GM13976 (cell line): ENCODE results near the gene SPAG17.

Experiments
- DNase-seq: peaks from one replicate; pipeline ENCODE4 v3.0.0; 2012; ENCODE audit warnings: low spot score
- in situ Hi-C: fragments of 300-500 bp; cut with MboI; formaldehyde crosslinking; loops from one replicate; pipeline ENCODE4 v1.12.0; 2022; ENCODE audit warnings: low sequenced_read_pairs, mixed read lengths, inconsistent platforms; ENCODE audit not compliant: unreplicated experiment
- TF ChIP-seq, protein P1 (sequence below): IDR thresholded peaks from 2 replicates; pipeline ENCODE4 v1.5.1; 2012; ENCODE audit warnings: borderline replicate concordance, mild to moderate bottlenecking; ENCODE audit not compliant: insufficient read depth; ENCODE audit errors: extremely low read depth, missing control alignments, control extremely low read depth

Gene SPAG17

DNA sequence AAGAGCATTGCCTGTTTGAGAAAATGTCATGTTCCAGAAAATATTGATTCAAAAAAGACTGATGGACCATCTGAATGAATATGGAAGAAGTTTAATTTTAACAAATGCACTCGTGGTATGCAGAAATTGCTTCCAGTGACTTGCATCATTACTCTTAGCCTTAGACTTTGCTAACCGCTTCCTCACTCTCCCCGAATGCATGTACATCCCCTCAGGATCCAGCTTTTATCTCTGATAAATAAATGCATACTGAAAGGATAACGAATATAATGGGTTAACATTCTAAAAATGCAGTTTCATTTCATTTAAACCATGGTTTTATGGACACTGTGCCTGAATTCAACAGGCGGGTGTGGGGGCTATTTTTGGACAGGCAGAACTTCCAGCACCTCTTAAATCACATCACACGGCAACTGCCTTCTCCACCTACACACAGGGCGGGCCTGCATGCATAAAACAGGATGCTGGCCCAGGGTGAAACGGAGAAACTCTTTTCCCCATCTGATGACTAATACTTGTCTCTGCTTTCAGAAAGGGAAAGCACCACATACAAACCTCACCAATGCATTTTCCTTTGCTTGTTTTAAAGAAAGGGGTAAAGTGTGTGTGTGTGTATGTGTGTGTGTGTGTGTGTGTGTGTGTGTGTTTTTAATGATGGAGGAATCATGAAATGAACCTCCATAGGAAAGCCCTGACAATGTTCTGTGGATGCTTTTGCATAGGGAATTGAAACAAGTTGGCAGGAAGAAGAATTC, 48.7 kb downstream of the SPAG17 start:
- in situ Hi-C loops: no loop called here
- TF ChIP-seq, protein P1, sequence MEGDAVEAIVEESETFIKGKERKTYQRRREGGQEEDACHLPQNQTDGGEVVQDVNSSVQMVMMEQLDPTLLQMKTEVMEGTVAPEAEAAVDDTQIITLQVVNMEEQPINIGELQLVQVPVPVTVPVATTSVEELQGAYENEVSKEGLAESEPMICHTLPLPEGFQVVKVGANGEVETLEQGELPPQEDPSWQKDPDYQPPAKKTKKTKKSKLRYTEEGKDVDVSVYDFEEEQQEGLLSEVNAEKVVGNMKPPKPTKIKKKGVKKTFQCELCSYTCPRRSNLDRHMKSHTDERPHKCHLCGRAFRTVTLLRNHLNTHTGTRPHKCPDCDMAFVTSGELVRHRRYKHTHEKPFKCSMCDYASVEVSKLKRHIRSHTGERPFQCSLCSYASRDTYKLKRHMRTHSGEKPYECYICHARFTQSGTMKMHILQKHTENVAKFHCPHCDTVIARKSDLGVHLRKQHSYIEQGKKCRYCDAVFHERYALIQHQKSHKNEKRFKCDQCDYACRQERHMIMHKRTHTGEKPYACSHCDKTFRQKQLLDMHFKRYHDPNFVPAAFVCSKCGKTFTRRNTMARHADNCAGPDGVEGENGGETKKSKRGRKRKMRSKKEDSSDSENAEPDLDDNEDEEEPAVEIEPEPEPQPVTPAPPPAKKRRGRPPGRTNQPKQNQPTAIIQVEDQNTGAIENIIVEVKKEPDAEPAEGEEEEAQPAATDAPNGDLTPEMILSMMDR: no peak
- peak; percentile 62 for DNase-seq

DNA sequence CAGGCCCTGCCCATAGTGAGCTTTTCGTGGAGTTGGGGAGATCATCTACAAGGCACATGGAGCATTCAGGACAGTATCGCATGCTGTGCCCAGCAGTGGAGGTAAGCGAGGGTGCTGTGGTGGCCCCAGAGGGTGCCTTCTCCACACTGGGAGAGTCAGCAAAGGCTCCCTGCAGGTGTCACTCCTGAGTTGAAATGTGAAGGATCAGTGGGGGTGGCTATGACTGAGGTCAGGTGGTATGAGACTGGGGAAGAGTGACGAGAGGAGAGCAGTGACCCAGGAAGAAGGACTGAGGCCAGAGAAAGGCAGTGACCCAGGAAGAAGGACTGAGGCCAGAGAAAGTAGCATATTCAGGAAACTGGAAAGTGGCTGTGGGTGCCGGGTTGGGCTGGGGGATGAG, 53.0 kb downstream of the SPAG17 start:
- in situ Hi-C loops: no loop called here
- no peak for DNase-seq

DNA sequence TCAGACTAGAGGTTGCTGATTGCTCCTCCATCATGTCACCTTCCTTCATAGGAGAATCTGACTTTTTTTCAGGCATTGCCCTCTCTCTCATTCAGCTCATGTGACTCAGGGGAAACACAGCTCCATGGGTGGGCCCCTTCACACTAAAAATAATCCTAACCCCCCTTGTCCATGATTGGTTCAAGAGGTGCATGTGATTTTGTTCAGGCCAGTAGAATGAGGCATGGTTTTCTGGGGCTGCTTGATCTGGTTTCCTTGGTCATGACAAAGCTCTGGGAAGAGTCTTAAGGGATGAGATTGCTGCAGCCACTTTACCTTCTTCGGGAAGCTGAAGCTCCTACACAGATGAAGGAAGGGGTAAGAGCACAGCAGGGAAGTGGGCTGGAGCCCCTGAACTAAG, 56.3 kb downstream of the SPAG17 start:
- in situ Hi-C loops: no loop called here
- DNase-seq: no peak
- TF ChIP-seq, protein P1: no peak

More for the DNA sequence above, 53.0 kb downstream of the SPAG17 start:
- TF ChIP-seq, protein P1: no peak

DNA sequence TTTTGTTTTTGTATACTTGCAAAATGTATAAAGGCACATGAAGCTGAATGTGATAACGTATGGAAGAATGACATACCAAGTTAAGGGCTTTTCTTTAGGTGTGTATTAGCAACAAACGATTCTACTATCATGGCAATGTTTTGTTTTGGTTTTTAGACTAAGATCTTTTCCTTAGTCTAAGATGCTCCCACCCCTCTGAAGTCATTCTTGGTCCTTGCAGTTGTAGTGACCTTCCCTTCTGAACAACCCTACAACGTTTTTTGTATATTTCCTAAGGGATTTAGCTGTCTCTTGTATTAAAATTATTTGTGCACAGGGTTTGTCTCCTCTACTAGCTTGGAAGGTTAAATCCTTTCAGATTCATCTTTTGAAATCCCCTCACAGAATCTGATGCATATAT, 61.0 kb downstream of the SPAG17 start:
- in situ Hi-C loops: no loop called here
- TF ChIP-seq, protein P1: no peak
- no peak for DNase-seq

DNA sequence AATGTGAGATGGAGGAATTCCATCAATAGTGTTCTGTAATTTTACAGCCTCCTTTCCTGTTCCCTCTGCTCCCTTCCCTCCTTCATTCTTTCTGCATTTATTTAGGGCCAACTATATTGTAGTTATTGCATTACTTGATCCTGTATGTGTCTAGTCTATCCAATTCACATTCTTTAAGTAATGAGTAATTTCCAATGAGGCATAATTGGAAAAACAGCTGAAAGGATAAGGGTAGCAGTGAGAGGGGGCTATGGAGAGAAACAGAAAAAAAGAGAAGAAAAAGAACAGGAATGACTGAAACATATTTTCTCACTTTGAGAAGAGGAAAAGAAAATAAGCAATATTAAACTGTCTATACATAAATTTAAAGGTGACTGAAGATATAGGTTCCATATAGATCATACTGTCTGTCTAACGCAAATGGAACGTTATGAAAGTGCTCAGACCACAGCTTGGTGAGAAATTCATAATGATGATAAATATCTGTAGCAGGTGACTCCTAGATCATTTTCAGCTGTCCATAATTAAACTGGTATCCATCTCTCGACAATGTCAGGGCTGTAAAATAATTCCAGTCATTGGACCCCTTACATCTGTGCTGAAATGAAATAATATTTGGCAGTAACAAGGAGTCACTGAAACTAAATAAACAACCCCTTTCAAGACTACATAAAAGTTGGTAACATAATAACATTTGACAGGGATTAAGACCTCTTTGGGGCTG, 61.8 kb downstream of the SPAG17 start:
- in situ Hi-C loops: no loop called here
- TF ChIP-seq, protein P1: no peak
- DNase-seq: no peak

DNA sequence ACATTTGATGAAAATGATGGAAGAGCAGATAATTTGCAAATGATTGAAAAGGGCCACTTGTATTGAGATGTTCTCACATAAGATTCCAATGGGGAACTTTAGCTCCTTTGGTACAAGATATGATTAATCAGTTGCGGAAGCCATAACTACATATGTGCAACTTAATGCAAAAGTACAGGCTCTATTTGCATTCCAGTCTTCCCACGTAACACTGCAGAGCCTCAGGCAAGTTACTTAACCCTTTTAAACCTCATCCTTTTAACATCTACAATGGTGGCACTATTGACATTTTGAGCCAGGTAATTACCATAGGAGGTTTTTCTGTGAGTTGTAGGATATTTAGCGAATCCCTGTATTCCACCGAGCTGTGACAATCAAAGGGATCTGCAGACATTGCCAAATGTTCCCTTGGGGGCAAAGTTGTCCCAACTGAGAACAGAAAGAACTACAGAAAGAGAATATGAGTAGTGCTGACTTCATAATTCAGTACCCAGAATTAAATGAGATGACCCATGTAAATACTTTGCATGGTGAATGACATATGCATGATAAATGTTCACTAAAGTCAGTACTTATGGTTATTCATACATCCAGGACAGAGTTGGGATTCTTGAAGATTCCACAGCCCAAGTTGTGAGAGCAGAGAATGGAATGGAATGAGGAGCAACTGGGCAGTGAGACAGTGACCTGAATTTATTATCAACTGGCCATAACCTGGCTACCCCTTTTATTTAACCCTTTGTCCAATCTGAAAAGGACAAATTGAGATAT, 62.6 kb downstream of the SPAG17 start:
- in situ Hi-C loops: no loop called here
- TF ChIP-seq, protein P1: no peak
- DNase-seq: no peak
